ENCODE measurements around the gene CIB1.
A peak's percentile ranks its signal among the peaks of the same experiment; 100 is the strongest.

CIB1 gene

GRCh38 chr15:90213818-90214204 lies 19.9 kb downstream of the CIB1 start:
- DNase-seq = no peak

GRCh38 chr15:90213122-90213817 lies 20.5 kb downstream of the CIB1 start:
- DNase-seq = no peak

- no peak for DNase-seq
Observed at GRCh38 chr15:90212221-90213098, 21.3 kb downstream of the CIB1 start.

GRCh38 chr15:90211440-90212143 lies 22.1 kb downstream of the CIB1 start:
- DNase-seq = no peak

- DNase-seq = no peak
Observed at GRCh38 chr15:90211009-90211408, 22.7 kb downstream of the CIB1 start.

GRCh38 chr15:90210593-90210992 lies 23.1 kb downstream of the CIB1 start:
- no peak for DNase-seq

GRCh38 chr15:90209591-90209990 lies 24.1 kb downstream of the CIB1 start:
- DNase-seq = no peak

- no peak for DNase-seq
Observed at GRCh38 chr15:90208356-90208755, 25.4 kb downstream of the CIB1 start.

GRCh38 chr15:90207252-90207651 lies 26.5 kb downstream of the CIB1 start:
- no peak for DNase-seq

GRCh38 chr15:90205886-90206285 lies 27.9 kb downstream of the CIB1 start:
- DNase-seq = no peak

- DNase-seq = no peak
Observed at GRCh38 chr15:90205050-90205848, 28.5 kb downstream of the CIB1 start.

- DNase-seq = no peak
Observed at GRCh38 chr15:90203922-90204321, 29.8 kb downstream of the CIB1 start.

- DNase-seq = no peak
Observed at GRCh38 chr15:90203473-90203872, 30.3 kb downstream of the CIB1 start.

GRCh38 chr15:90202929-90203328 lies 30.8 kb downstream of the CIB1 start:
- no peak for DNase-seq

- DNase-seq = no peak
Observed at GRCh38 chr15:90201944-90202375, 31.8 kb downstream of the CIB1 start.

- DNase-seq = peak; percentile 50 to 52
Observed at GRCh38 chr15:90201130-90201943, 32.4 kb downstream of the CIB1 start, which contains the start of gene SEMA4B. Gene SEMA4B (plus strand): TSS chr15:90201330. CDS start chr15:90201579, 249 bp downstream.

GRCh38 chr15:90200534-90201129 lies 33.1 kb downstream of the CIB1 start:
- no peak for DNase-seq

- DNase-seq = no peak
Observed at GRCh38 chr15:90194655-90195054, 39.1 kb downstream of the CIB1 start.

- no peak for DNase-seq
Observed at GRCh38 chr15:90192961-90193786, 40.6 kb downstream of the CIB1 start.

- no peak for DNase-seq
Observed at GRCh38 chr15:90191794-90192509, 41.8 kb downstream of the CIB1 start.

Measured in activated CD4-positive, alpha-beta T cell treated with anti-CD3 and anti-CD28 coated beads, Interleukin-2, amount 50 U/mL, for 4 hours (primary cell).